Neural progenitor cell (in vitro differentiated cells): Measurements from ENCODE around the gene ARHGAP24. TPM values are rescaled to one million over a fixed set of nuclear protein-coding genes. Genes with fewer than 3 reads are reported as not detected.

Experiments
- DNase-seq: peaks from one replicate; pipeline ENCODE4 v3.0.0-alpha.2; 2016; ENCODE audit warnings: low spot score
- H2AFZ ChIP-seq: fragments of 200-600 bp; sonication (generic); replicated peaks from 2 replicates; pipeline ENCODE4 v1.6.1; 2016; ENCODE audit warnings: antibody characterized with exemption
- H3F3A ChIP-seq: fragments of 200-600 bp; sonication (generic); 2 replicates; pipeline ENCODE4 v1.6.1; 2016; ENCODE audit warnings: antibody characterized with exemption, low read depth
- H3K27ac ChIP-seq: fragments of 200-600 bp; sonication (generic); 2 replicates; pipeline ENCODE4 v1.5.1; 2016; ENCODE audit warnings: mild to moderate bottlenecking
- H3K27me3 ChIP-seq: fragments of 200-600 bp; sonication (generic); 2 replicates; pipeline ENCODE4 v1.6.1; 2016; ENCODE audit warnings: mild to moderate bottlenecking, moderate library complexity
- H3K36me3 ChIP-seq: fragments of 200-600 bp; sonication (generic); 2 replicates; pipeline ENCODE4 v1.5.1; 2016
- H3K4me1 ChIP-seq: fragments of 200-600 bp; sonication (generic); 2 replicates; pipeline ENCODE4 v1.6.1; 2016; ENCODE audit warnings: mixed run types
- H3K4me2 ChIP-seq: fragments of 200-600 bp; sonication (generic); 2 replicates; pipeline ENCODE4 v1.6.1; 2016
- H3K4me3 ChIP-seq: fragments of 200-600 bp; sonication (generic); 2 replicates; pipeline ENCODE4 v1.5.1; 2016
- H3K79me2 ChIP-seq: fragments of 200-600 bp; sonication (generic); 2 replicates; pipeline ENCODE4 v1.6.1; 2016; ENCODE audit warnings: low read depth
- H3K9ac ChIP-seq: fragments of 200-600 bp; sonication (generic); 2 replicates; pipeline ENCODE4 v1.6.1; 2016
- H3K9me3 ChIP-seq: fragments of 200-600 bp; sonication (generic); 2 replicates; pipeline ENCODE4 v1.5.1; 2016; ENCODE audit warnings: low read depth
- H4K20me1 ChIP-seq: fragments of 200-600 bp; sonication (generic); 2 replicates; pipeline ENCODE4 v1.6.1; 2016; ENCODE audit warnings: low read depth
- H3K27ac Mint-ChIP-seq: 3 replicates; pipeline ENCODE4 v1.8.0; 2021; ENCODE audit warnings: mixed read lengths
- H3K27me3 Mint-ChIP-seq: 2 replicates; pipeline ENCODE4 v1.8.0; 2022; ENCODE audit warnings: low read depth, mild to moderate bottlenecking, inconsistent platforms, moderate library complexity, mixed read lengths; ENCODE audit not compliant: insufficient read depth
- H3K36me3 Mint-ChIP-seq: 3 replicates; pipeline ENCODE4 v1.8.0; 2021; ENCODE audit warnings: mixed read lengths
- H3K4me1 Mint-ChIP-seq: 3 replicates; pipeline ENCODE4 v1.8.0; 2021; ENCODE audit warnings: mixed read lengths
- H3K4me3 Mint-ChIP-seq: 3 replicates; pipeline ENCODE4 v1.8.0; 2021; ENCODE audit warnings: mild to moderate bottlenecking, moderate library complexity, mixed read lengths
- H3K9me3 Mint-ChIP-seq: 3 replicates; pipeline ENCODE4 v1.8.0; 2020; ENCODE audit warnings: mixed read lengths
- EZH2 ChIP-seq: fragments of 200-600 bp; sonication (generic); IDR thresholded peaks from 2 replicates; pipeline ENCODE4 v1.6.1; 2017; ENCODE audit warnings: antibody characterized with exemption, mild to moderate bottlenecking, moderate library complexity
- EZH2phosphoT487 ChIP-seq: fragments of 200-600 bp; sonication (generic); IDR thresholded peaks from 2 replicates; pipeline ENCODE4 v1.6.1; 2017; ENCODE audit warnings: antibody characterized with exemption
- total RNA-seq: library from RNA; depleted of rRNA; stranded (reverse); fragments of >200 nt; gene quantifications from 2 replicates; pipeline ENCODE4 v1.2.3, GENCODE V29; 2015; ENCODE audit warnings: low replicate concordance
- TF ChIP-seq, protein P1 (sequence below): fragments of 200-600 bp; sonication (generic); IDR thresholded peaks from 2 replicates; pipeline ENCODE4 v1.5.1; 2017; ENCODE audit warnings: antibody characterized with exemption, mild to moderate bottlenecking

The ARHGAP24 gene
- total RNA-seq, 1 donor from 2014 or later: 2.2 TPM

DNA sequence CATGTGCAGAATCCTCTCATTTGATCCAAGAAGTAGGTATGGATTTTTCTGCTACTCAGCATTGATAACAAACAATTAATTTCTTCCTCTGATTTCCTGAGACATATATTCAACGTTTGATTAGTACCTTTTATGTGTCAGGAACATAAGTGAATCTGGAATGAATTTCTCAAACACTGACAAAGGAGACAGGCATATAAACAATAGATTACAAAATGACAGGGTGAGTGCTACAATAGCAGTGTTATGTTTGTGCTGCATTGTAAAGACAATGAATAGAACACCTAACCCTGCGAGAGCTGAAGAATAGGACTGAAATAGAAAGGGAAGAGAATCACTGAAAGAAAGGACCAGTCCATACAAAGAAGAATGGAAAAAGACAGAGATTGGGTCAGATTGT lies 52.9 kb downstream of the ARHGAP24 start:
- Histone ChIP-seq H2AFZ (no peak overlapping the region), H3K4me2 (no peak overlapping the region), H3K9ac (no peak overlapping the region), H3K27ac (no peak overlapping the region), H3K27me3 (no peaks in the 10 kb centered on the region), H3K36me3 (no peaks in the 10 kb centered on the region), H3K4me1 (no peaks in the 10 kb centered on the region), H4K20me1 (no peaks in the 10 kb centered on the region), H3F3A (no peaks in the 10 kb centered on the region), H3K79me2 (no peaks in the 10 kb centered on the region), H3K4me3 (no peak overlapping the region), H3K9me3 (no peaks in the 10 kb centered on the region)
- no peak overlapping the region for H3K27ac Mint-ChIP-seq
- H3K27me3 Mint-ChIP-seq: no peaks in the 10 kb centered on the region
- H3K9me3 Mint-ChIP-seq: no peaks in the 10 kb centered on the region
- TF ChIP-seq, protein P1, sequence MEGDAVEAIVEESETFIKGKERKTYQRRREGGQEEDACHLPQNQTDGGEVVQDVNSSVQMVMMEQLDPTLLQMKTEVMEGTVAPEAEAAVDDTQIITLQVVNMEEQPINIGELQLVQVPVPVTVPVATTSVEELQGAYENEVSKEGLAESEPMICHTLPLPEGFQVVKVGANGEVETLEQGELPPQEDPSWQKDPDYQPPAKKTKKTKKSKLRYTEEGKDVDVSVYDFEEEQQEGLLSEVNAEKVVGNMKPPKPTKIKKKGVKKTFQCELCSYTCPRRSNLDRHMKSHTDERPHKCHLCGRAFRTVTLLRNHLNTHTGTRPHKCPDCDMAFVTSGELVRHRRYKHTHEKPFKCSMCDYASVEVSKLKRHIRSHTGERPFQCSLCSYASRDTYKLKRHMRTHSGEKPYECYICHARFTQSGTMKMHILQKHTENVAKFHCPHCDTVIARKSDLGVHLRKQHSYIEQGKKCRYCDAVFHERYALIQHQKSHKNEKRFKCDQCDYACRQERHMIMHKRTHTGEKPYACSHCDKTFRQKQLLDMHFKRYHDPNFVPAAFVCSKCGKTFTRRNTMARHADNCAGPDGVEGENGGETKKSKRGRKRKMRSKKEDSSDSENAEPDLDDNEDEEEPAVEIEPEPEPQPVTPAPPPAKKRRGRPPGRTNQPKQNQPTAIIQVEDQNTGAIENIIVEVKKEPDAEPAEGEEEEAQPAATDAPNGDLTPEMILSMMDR: no peak
- TF ChIP-seq EZH2: no peak
- no peak for TF ChIP-seq EZH2phosphoT487
- no peak overlapping the region for H3K4me3 Mint-ChIP-seq
- DNase-seq: no peak
- H3K36me3 Mint-ChIP-seq: no peaks in the 10 kb centered on the region
- no peaks in the 10 kb centered on the region for H3K4me1 Mint-ChIP-seq

DNA sequence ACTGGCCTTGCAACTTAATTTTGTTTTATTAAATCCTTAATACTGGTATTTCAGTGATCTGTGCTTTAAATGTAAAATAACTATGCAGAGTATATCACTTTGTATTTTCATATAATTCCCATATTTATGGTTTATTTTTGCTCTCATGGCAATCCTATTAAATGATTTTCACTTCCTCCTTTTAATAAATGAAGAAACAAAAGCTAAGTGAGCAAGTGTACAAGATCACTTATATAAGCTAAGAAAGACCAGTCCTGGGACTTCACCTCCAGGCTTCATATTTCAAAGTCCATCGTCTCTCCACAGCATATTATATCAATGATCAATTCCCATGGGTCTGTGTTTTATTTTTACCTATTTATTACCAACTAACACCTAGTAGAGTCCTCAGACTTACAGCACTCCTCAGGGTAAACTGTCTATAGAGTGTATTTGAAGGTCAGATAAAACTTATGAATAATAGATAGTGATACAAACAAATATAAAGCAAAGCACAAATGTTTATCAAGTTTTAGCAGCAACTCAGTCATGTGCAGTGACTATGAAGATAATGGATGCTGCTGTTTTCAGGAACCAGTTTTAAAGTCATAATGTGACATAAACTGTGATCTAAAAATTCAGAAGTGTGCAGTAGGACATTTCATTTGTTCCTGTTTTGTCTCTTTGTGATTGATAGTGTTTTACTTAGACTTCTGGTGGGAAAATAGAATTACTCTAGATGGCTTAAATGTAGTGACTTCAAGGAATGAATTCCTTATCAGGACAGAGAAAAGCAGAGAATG lies 56.8 kb downstream of the ARHGAP24 start:
- no peaks in the 10 kb centered on the region for H3K27me3 Mint-ChIP-seq
- no peak overlapping the region for H3K27ac Mint-ChIP-seq

DNA sequence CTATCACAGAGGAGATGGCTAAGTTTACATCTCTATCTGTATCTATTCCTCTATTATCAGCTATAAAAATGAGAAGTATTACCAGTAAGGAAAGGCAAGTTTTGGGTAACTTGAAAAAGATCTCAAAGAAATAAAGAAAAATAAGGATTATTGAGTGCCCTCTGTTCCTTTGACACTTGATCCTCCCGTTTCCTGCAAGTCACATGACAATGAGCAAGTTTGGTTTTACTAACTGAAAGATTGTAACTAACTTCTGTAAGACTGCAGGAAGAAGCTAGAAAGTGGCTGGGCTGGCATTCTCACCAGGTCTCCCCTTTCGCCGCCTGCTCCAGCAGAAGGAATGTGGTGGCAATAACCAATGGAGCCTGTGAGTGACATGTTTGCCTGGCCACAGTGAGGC lies 59.2 kb downstream of the ARHGAP24 start:
- Histone ChIP-seq H3K4me2 (no peak overlapping the region), H3K4me3 (no peak overlapping the region), H2AFZ (peak overlapping the region; percentile 66), H3K36me3 (no peaks in the 10 kb centered on the region), H3K9ac (no peak overlapping the region), H3K27ac (no peak overlapping the region), H3K4me1 (no peaks in the 10 kb centered on the region), H3F3A (no peaks in the 10 kb centered on the region), H3K79me2 (no peaks in the 10 kb centered on the region), H3K27me3 (no peaks in the 10 kb centered on the region), H3K9me3 (no peaks in the 10 kb centered on the region), H4K20me1 (no peaks in the 10 kb centered on the region)
- no peaks in the 10 kb centered on the region for H3K4me1 Mint-ChIP-seq
- no peaks in the 10 kb centered on the region for H3K27me3 Mint-ChIP-seq
- TF ChIP-seq EZH2 (no peak), EZH2phosphoT487 (no peak)
- TF ChIP-seq, protein P1: no peak
- H3K36me3 Mint-ChIP-seq: no peaks in the 10 kb centered on the region
- DNase-seq: no peak
- no peak overlapping the region for H3K27ac Mint-ChIP-seq
- H3K9me3 Mint-ChIP-seq: no peaks in the 10 kb centered on the region
- no peak overlapping the region for H3K4me3 Mint-ChIP-seq

More for the DNA sequence above, 56.8 kb downstream of the ARHGAP24 start:
- Histone ChIP-seq H3K36me3 (no peaks in the 10 kb centered on the region), H3K4me3 (no peak overlapping the region), H3K4me2 (no peak overlapping the region), H3K4me1 (no peaks in the 10 kb centered on the region), H3K9me3 (no peaks in the 10 kb centered on the region), H3K27ac (no peak overlapping the region), H3K27me3 (no peaks in the 10 kb centered on the region), H3K9ac (no peak overlapping the region), H2AFZ (no peak overlapping the region), H3F3A (no peaks in the 10 kb centered on the region), H4K20me1 (no peaks in the 10 kb centered on the region), H3K79me2 (no peaks in the 10 kb centered on the region)
- TF ChIP-seq, protein P1: no peak
- no peak for TF ChIP-seq EZH2phosphoT487
- TF ChIP-seq EZH2: no peak
- Mint-ChIP-seq H3K36me3 (no peaks in the 10 kb centered on the region), H3K4me3 (no peak overlapping the region), H3K4me1 (no peaks in the 10 kb centered on the region), H3K9me3 (no peaks in the 10 kb centered on the region)
- no peak for DNase-seq
